ENCODE results near the gene VSTM4.

Gene VSTM4

DNA sequence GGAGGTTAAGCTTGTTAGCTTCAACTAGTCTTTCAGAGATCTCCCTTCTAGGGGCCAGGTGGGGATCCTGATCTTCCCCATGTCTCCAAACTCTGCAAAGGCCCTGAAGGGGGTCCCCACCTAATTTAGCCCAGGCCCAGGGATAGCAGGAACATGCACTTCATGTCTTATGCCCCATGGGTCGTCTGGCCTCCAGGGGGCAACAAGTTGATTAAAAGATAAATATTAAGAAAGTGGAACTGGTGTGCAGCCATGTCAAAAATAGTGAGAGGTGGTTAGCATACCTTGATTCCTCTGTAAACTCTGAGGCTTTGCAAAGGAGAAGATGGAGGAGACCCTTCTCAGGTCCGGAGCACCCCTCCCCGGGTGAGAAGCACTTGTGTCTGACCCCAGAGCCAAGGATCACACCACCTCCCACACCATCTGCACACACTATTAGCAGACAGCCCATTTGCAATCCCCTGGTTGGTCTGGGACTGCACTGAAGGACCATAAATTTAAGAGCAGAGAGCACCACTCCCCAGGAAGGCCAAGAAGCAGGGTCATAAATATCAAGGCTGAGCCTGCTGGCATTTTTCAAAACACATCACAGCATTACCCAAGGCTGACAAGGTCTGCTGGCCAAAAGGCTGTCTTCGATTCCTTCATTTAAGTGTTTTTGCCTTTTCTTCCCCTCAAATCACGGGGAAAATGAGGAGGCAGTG, 131.5 kb downstream of the VSTM4 start:
- Histone ChIP-seq H3F3A (ENCODE audit: low read depth) (no peaks in the 10 kb centered on the region), H3K9me2 (replicated peaks; ENCODE audit: low read depth, low read length) (no peaks in the 10 kb centered on the region), H3K4me1 (ENCODE audit: insufficient read depth, low read length, poor library complexity, severe bottlenecking) (no peaks in the 10 kb centered on the region), H3K9ac (ENCODE audit: low read depth, low read length, poor library complexity, severe bottlenecking) (no peak overlapping the region), H3K27me3 (ENCODE audit: insufficient read depth, low read length, poor library complexity, severe bottlenecking) (no peaks in the 10 kb centered on the region), H3K79me2 (ENCODE audit: insufficient read depth, low read length) (no peaks in the 10 kb centered on the region), H4K20me1 (ENCODE audit: insufficient read depth, low read length, poor library complexity, severe bottlenecking) (no peaks in the 10 kb centered on the region), H3K36me3 (ENCODE audit: insufficient read depth, low read length) (no peaks in the 10 kb centered on the region), H3K4me3 (ENCODE audit: low read length, poor library complexity, severe bottlenecking) (no peak overlapping the region), H2AFZ (ENCODE audit: low read length) (no peak overlapping the region), H3K9me3 (ENCODE audit: insufficient read depth, low read depth, low read length) (no peaks in the 10 kb centered on the region), H3K4me2 (ENCODE audit: low read depth, low read length, poor library complexity, severe bottlenecking) (no peak overlapping the region)
- TF ChIP-seq, protein P1, sequence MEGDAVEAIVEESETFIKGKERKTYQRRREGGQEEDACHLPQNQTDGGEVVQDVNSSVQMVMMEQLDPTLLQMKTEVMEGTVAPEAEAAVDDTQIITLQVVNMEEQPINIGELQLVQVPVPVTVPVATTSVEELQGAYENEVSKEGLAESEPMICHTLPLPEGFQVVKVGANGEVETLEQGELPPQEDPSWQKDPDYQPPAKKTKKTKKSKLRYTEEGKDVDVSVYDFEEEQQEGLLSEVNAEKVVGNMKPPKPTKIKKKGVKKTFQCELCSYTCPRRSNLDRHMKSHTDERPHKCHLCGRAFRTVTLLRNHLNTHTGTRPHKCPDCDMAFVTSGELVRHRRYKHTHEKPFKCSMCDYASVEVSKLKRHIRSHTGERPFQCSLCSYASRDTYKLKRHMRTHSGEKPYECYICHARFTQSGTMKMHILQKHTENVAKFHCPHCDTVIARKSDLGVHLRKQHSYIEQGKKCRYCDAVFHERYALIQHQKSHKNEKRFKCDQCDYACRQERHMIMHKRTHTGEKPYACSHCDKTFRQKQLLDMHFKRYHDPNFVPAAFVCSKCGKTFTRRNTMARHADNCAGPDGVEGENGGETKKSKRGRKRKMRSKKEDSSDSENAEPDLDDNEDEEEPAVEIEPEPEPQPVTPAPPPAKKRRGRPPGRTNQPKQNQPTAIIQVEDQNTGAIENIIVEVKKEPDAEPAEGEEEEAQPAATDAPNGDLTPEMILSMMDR (conservative IDR thresholded peaks at IDR 0.05; ENCODE audit: low read length): peak; percentile 43
- TF ChIP-seq EZH2phosphoT487 (IDR thresholded peaks at IDR 0.05; ENCODE audit: borderline replicate concordance): no peak

GRCh38 chr10:48982584-48982983, 132.7 kb downstream of the VSTM4 start:
- H3K9me2 ChIP-seq (replicated peaks; ENCODE audit: low read depth, low read length): no peaks in the 10 kb centered on the region
- TF ChIP-seq EZH2phosphoT487 (IDR thresholded peaks at IDR 0.05; ENCODE audit: borderline replicate concordance): no peak
- TF ChIP-seq, protein P1 (conservative IDR thresholded peaks at IDR 0.05; ENCODE audit: low read length): no peak
- H3K4me2 ChIP-seq (ENCODE audit: low read depth, low read length, poor library complexity, severe bottlenecking): no peak overlapping the region
- H3K4me1 ChIP-seq (ENCODE audit: insufficient read depth, low read length, poor library complexity, severe bottlenecking): no peaks in the 10 kb centered on the region
- H3K4me3 ChIP-seq (ENCODE audit: low read length, poor library complexity, severe bottlenecking): no peak overlapping the region
- no peaks in the 10 kb centered on the region for H3K36me3 ChIP-seq (ENCODE audit: insufficient read depth, low read length)
- H4K20me1 ChIP-seq (ENCODE audit: insufficient read depth, low read length, poor library complexity, severe bottlenecking): no peaks in the 10 kb centered on the region
- H3K9me3 ChIP-seq (ENCODE audit: insufficient read depth, low read depth, low read length): no peaks in the 10 kb centered on the region
- no peaks in the 10 kb centered on the region for H3F3A ChIP-seq (ENCODE audit: low read depth)
- no peak overlapping the region for H3K9ac ChIP-seq (ENCODE audit: low read depth, low read length, poor library complexity, severe bottlenecking)
- no peaks in the 10 kb centered on the region for H3K27me3 ChIP-seq (ENCODE audit: insufficient read depth, low read length, poor library complexity, severe bottlenecking)
- H2AFZ ChIP-seq (ENCODE audit: low read length): no peak overlapping the region
- H3K79me2 ChIP-seq (ENCODE audit: insufficient read depth, low read length): no peaks in the 10 kb centered on the region

DNA sequence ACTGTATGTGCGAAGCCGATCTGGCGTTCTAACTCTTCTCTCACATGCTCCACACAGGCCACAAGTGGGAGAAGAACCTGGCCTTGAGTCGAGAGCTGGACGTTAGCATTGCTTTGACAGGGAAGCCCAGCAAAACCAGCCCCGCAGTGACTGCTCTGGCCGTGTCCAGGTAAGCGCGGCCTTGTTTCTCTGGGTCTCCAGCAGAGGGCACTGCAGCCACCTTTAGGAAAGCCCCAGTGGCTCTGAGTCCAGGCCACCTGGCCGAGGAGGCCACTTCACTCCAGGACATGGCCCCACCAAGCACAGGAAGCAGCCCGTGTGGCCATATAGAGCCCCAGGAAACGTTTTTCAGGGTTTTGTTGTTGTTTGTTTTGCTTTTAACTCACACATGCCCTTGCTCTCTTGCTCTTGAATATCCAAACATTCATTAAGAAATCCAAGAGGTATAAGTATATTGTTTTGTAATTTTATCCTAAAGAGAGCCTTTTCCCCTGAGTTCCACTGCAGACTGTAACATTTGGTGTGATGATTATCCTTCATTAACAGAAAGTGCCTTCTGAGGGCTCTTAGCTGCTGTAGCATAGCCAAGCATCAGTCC, 133.9 kb downstream of the VSTM4 start:
- Histone ChIP-seq H3K27me3 (ENCODE audit: insufficient read depth, low read length, poor library complexity, severe bottlenecking) (no peaks in the 10 kb centered on the region), H3K4me1 (ENCODE audit: insufficient read depth, low read length, poor library complexity, severe bottlenecking) (no peaks in the 10 kb centered on the region), H3K36me3 (ENCODE audit: insufficient read depth, low read length) (no peaks in the 10 kb centered on the region), H4K20me1 (ENCODE audit: insufficient read depth, low read length, poor library complexity, severe bottlenecking) (no peaks in the 10 kb centered on the region), H3K9me3 (ENCODE audit: insufficient read depth, low read depth, low read length) (no peaks in the 10 kb centered on the region), H3K9ac (ENCODE audit: low read depth, low read length, poor library complexity, severe bottlenecking) (no peak overlapping the region), H3F3A (ENCODE audit: low read depth) (no peaks in the 10 kb centered on the region), H3K79me2 (ENCODE audit: insufficient read depth, low read length) (no peaks in the 10 kb centered on the region), H3K9me2 (replicated peaks; ENCODE audit: low read depth, low read length) (no peaks in the 10 kb centered on the region), H3K4me3 (ENCODE audit: low read length, poor library complexity, severe bottlenecking) (no peak overlapping the region), H3K4me2 (ENCODE audit: low read depth, low read length, poor library complexity, severe bottlenecking) (no peak overlapping the region), H2AFZ (ENCODE audit: low read length) (peak overlapping the region; percentile 61; the same call in 1 of the 2 replicates)
- no peak for TF ChIP-seq EZH2phosphoT487 (IDR thresholded peaks at IDR 0.05; ENCODE audit: borderline replicate concordance)
- TF ChIP-seq, protein P1 (conservative IDR thresholded peaks at IDR 0.05; ENCODE audit: low read length): peak; percentile 94

Data from Loucy (cell line).